ENCODE measurements around the gene LIN37.
"Not testable (repeated sequence)": the region's sequence is repeated elsewhere in the genome, so short reads cannot be mapped to it uniquely, and the experiment has no call there.

Gene LIN37

GRCh38 chr19:35720163-35720524, 28.2 kb upstream of the LIN37 start:
- no peak for DNase-seq

- DNase-seq = no peak
These were observed 27.7 kb upstream of the LIN37 start for GRCh38 chr19:35720648-35721047.

GRCh38 chr19:35721374-35721773, 27.0 kb upstream of the LIN37 start:
- no peak for DNase-seq

GRCh38 chr19:35722461-35722860, 25.9 kb upstream of the LIN37 start:
- no peak for DNase-seq

- DNase-seq = no peak
These were observed 25.5 kb upstream of the LIN37 start for GRCh38 chr19:35722897-35723296.

- DNase-seq = no peak
These were observed 24.7 kb upstream of the LIN37 start for GRCh38 chr19:35723671-35724070.

- not testable (repeated sequence) for DNase-seq
These were observed 24.2 kb upstream of the LIN37 start for GRCh38 chr19:35724132-35724531.

GRCh38 chr19:35724560-35724959, 23.8 kb upstream of the LIN37 start:
- DNase-seq = no peak

GRCh38 chr19:35725216-35725861, 23.0 kb upstream of the LIN37 start:
- DNase-seq = no peak

- no peak for DNase-seq
These were observed 21.1 kb upstream of the LIN37 start for GRCh38 chr19:35727053-35727955.

GRCh38 chr19:35727956-35728706, 20.2 kb upstream of the LIN37 start:
- DNase-seq = no peak

GRCh38 chr19:35729021-35729420, 19.4 kb upstream of the LIN37 start:
- DNase-seq = no peak

GRCh38 chr19:35729763-35730162, 18.6 kb upstream of the LIN37 start:
- DNase-seq = no peak

GRCh38 chr19:35730326-35730725, 18.1 kb upstream of the LIN37 start:
- no peak for DNase-seq

GRCh38 chr19:35731353-35731752, 17.0 kb upstream of the LIN37 start:
- no peak for DNase-seq

GRCh38 chr19:35731779-35732405, 16.5 kb upstream of the LIN37 start:
- no peak for DNase-seq

- no peak for DNase-seq
These were observed 15.7 kb upstream of the LIN37 start for GRCh38 chr19:35732540-35733179.

- DNase-seq = no peak
These were observed 14.9 kb upstream of the LIN37 start for GRCh38 chr19:35733180-35734125.

GRCh38 chr19:35734273-35734672, 14.1 kb upstream of the LIN37 start:
- no peak for DNase-seq

- no peak for DNase-seq
These were observed 13.5 kb upstream of the LIN37 start for GRCh38 chr19:35734889-35735288.

Data from NCI-H2081 treated with DMSO at 0.1 percent for 48 hours (cell line).